GM10266 (cell line): ENCODE data around the gene KDM4E.

Experiments
- DNase-seq: peaks from one replicate; pipeline ENCODE4 v3.0.0; 2012; ENCODE audit errors: extremely low spot score
- TF ChIP-seq, protein P1 (sequence below): IDR thresholded peaks from 2 replicates; pipeline ENCODE4 v1.5.1; 2012; ENCODE audit warnings: mild to moderate bottlenecking, low read depth; ENCODE audit not compliant: control insufficient read depth, insufficient read depth; ENCODE audit errors: missing control alignments

The KDM4E gene

GRCh38 chr11:95054356-95054755 lies 29.3 kb downstream of the KDM4E start:
- DNase-seq: no peak
- TF ChIP-seq, protein P1, sequence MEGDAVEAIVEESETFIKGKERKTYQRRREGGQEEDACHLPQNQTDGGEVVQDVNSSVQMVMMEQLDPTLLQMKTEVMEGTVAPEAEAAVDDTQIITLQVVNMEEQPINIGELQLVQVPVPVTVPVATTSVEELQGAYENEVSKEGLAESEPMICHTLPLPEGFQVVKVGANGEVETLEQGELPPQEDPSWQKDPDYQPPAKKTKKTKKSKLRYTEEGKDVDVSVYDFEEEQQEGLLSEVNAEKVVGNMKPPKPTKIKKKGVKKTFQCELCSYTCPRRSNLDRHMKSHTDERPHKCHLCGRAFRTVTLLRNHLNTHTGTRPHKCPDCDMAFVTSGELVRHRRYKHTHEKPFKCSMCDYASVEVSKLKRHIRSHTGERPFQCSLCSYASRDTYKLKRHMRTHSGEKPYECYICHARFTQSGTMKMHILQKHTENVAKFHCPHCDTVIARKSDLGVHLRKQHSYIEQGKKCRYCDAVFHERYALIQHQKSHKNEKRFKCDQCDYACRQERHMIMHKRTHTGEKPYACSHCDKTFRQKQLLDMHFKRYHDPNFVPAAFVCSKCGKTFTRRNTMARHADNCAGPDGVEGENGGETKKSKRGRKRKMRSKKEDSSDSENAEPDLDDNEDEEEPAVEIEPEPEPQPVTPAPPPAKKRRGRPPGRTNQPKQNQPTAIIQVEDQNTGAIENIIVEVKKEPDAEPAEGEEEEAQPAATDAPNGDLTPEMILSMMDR: no peak

- DNase-seq: peak; percentile 27
- TF ChIP-seq, protein P1: no peak
These were observed 30.3 kb downstream of the KDM4E start for GRCh38 chr11:95055283-95055897.

DNA sequence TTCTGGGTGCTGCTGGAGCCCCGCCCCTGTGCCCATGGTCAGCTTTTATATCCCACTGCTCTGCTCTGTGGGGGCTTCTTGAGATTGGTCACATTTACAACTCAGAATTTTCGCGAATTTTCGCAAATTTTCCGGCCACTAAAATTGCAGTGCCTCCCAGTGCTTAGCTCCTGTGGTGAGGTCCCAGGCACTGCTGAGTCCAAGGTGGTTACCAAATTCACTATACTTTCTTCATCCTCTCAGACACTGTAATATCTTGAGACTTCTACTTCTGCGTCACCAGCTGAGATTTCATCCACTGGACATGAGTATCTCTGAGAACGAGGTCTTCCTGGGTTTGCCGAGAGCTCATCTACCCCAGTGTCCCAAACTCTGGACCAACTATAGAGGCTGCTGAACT lies 32.9 kb downstream of the KDM4E start:
- TF ChIP-seq, protein P1: no peak

GRCh38 chr11:95058621-95059020 lies 33.6 kb downstream of the KDM4E start:
- DNase-seq: no peak
- TF ChIP-seq, protein P1: no peak

More for the DNA sequence above, 32.9 kb downstream of the KDM4E start:
- no peak for DNase-seq

DNA sequence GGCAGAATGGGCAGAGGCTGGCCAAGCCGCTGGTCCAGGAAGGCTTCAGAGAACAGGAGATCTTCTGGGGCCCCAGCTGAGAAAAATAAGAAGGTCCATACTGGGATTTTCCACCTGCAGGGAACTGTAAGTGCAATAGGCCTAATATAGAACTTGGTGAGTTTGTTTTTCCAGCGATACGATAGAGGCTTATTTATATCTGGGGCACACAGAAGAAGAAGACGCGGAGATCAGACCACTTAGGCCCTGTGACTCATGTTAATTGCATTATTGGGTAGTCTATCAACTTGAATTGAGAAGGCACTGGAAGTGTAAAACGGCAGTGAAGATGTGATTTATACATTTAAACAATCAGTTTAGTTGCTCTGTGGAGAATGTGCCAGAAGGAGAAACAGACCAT lies 34.0 kb downstream of the KDM4E start:
- TF ChIP-seq, protein P1: no peak
- no peak for DNase-seq

- TF ChIP-seq, protein P1: no peak
- no peak for DNase-seq
These were observed 40.3 kb downstream of the KDM4E start for GRCh38 chr11:95065336-95065735.

DNA sequence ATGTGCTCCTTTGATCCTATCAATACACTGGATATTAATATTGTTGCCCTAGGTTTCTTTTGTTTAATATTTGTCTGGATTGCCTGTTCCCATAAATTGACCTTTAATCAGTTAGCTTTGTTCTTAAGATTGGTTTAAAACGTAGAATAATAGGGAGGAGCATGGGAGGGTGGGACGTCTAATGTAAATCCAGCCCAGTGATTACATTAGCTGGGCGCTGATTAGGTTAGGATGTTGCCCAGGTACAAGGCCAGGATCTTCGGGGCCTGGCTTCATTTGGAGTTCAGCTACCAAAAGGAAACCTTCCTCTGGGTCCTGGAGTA lies 41.6 kb downstream of the KDM4E start, which contains the start of gene SRSF8:
Gene SRSF8, plus strand, starts transcription at position 204 of the 323 bp plus-strand sequence. CDS start 308 bp downstream, outside the sequence.
- peak; percentile 22 for DNase-seq
- TF ChIP-seq, protein P1: no peak
